ENCODE data around the gene LDHD.
"Not testable (repeated sequence)": the region's sequence is repeated elsewhere in the genome, so short reads cannot be mapped to it uniquely, and the experiment has no call there.

The LDHD gene

DNA sequence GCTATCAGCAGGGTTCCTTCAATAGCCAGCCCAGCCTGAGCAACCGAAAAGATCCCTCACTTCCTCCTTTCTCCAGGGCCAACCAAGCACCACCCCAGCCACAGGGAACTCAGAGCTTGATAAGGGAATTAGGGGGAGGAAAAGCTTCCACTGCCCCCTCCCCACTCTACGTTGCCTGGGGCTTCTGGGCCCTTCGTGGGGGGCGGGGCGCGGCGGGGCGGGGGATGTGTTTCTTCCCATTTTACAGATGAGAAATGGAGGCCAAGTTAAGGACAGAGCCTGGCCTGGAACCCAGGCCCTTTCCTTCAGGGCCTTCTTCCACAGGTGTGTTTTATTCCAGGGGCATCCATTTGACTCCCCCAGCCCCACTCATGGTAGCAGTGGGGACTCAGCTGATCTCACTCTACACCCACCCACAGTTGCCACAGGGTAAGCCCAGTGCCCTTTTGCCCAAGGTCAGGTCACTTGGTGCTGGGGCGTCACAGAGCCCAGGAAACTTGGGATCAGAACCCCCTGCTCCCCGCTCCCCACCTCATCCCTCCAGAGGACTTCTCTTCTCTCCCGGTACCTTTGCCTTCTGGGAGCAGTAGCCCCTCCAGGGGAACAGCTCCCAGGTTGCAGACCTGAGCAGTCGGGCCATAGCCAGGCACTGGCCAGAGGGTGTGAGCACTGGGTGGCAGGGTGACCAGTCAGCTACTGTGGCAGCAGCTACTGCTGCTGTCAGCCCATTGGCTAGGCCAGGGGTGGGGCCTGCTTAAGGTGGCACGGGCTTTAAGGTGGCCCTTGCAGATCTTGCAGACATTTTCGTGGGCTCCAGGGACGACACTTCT is at the start of gene LDHD:
Gene LDHD, minus strand, starts transcription at position 700 of the 830 bp plus-strand sequence. Its CDS starts 60 bp downstream, at position 640.
- DNase-seq: no peak

GRCh38 chr16:75160386-75160785 is 43.8 kb upstream of the LDHD start:
- DNase-seq: no peak

DNA sequence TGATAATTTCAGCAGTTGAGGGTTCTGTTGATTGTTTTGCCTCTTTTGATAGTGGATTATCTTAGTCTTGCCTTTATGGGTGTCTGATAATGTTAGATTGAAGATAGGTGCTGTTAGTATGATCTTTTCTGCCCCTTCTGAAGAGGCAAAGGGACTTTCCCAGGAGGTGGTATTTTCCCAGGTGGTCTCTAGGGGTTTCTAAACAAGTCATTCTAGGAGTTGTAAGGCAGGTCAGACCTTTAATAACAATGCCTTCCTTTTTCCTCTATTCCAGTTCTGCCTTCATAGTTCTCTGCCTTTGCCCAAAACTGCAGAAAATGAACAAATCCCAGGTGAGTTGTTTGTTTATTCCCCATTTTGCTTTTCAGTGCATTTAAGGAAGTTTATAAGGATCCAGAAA is 36.1 kb upstream of the LDHD start:
- DNase-seq: no peak

- DNase-seq: no peak
Observed at GRCh38 chr16:75151798-75152197, 35.2 kb upstream of the LDHD start.

DNA sequence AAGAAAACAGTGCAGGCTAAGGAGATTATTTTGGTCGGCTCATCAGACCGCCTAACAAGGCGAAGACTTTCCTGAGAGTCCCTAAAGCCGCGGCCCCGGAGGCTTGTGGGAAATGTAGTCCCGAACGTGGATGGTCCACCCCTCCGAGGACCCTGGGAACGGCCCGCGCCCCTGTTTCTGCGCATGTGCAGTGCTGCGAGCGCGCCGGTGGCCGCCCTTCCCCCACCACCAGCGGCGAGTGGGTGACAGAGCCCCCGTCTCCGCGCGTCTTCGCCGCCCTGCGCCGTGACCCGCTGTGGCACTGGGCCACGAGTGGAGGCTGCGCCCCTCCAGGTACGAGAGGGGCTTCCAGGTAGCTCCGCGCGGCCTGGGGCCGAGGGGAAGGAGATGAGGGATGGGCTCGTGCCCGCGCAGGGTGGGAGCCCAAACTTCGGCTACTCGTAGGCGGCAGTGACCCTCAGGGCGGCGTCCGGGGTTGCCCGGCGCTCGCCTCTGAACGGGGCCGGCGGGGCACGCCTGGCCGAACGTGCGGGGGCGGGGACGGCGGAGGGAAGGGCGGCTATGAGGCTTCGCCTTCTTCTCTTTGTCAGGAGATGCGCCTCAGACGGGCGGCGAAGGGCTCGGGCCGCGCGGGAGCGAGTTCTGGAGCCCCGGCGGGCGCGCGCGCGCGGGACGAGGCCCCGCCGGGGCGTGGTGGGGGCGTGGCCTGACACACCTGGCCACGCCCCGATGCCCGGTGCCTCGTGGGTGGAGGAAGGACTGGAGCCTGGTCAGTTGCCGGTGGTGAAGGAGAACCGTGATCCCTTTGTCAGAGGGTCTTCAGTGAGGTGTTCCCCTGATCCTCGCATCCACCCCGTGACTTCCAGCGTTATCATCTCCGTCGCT is 32.0 kb upstream of the LDHD start, which contains the start of gene ZFP1:
Gene ZFP1, plus strand, starts transcription at position 214 of the 885 bp plus-strand sequence. CDS start 4,428 bp downstream, outside the sequence.
- peak; percentile 57 for DNase-seq

GRCh38 chr16:75147968-75148310 is 31.4 kb upstream of the LDHD start:
- no peak for DNase-seq

DNA sequence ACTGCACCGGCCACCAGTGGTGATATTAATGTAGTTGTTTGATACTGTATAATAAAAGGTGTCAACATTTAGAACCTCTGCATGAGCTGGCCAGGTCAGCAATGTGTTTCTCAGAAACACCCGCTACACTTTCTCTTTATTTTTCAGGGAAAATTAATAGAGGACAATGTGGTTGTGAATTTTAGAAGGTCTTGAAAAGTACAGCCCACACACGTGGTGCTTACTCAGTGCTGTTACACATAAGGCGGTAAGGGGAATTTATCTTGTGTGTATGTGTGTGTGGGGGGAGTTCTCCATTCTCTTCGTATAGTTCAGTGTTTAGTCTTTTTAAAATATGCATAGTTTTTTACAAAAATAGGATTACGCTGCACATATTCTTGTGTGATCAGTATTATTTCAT is 27.4 kb upstream of the LDHD start:
- no peak for DNase-seq

DNA sequence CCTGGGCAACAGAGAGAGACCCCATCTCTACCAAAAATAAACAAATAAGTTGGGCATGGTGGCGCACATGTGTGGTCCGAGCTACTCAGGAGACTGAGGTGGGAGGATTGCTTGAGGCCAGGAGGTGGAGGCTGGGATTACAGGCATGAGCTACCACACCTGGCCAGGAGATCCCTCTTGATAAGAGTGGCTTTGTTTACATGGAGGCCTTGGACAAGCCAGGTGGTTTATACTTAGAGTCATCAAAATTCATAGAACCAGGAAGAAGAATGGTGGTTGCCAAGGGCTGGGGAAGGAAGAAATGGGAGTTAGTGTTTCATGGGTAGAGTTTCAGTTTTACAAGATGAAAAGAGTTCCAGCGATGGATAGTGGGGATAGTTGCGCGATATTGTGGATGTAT is 22.9 kb upstream of the LDHD start:
- DNase-seq: no peak

GRCh38 chr16:75138636-75139035 is 22.1 kb upstream of the LDHD start:
- no peak for DNase-seq

GRCh38 chr16:75138233-75138632 is 21.7 kb upstream of the LDHD start:
- DNase-seq: no peak

DNA sequence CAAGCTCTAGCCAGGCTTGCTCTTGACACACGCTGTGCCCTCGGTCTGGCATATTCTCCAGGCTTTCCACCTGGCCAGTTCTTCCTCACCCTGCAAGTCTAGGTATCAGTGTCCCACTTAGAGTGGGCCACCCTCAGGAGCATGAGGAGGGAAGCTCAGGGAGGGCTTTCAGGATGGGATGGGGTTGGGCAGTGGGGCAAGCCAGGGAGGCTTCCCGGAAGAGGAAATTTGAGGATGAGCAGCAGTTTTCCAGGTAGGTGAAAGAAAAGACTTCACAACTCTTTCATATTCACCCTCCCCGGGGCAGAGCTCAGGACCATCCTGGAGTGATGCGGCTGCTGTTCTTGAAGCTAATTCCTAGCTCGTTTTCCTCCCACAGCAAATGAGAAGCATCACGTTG is 14.5 kb upstream of the LDHD start:
- no peak for DNase-seq

DNA sequence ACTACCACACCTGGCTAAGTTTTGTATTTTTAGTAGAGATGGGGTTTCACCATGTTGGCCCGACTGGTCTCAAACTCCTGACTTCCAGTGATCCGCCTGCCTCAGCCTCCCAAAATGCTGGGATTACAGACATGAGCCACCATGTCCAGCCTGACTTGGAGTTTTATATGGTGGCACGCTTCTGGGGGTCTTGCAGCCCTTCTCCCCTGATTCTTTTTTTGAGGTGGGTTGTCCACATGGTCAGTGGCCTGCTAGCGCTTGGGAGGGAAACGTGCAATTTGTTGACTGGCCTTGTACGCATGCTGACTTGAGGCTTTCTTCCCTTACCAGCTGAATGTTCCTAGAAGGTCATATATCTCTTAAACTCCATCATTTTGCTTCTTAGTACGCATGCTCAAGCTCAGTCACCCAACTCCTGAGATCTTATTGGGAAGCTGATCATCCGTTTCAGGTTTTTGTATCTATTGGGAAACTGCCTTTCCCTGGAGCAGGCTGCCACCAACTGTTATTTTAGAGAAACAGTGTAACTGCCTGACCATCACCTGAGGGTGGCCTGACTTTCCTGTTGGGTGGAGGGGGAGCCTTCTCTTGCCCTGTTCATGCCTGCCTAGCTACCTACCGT is 13.7 kb upstream of the LDHD start:
- no peak for DNase-seq

- not testable (repeated sequence) for DNase-seq
Observed at GRCh38 chr16:75129421-75130149, 13.0 kb upstream of the LDHD start.

- DNase-seq: no peak
Observed at GRCh38 chr16:75127713-75128415, 11.3 kb upstream of the LDHD start.

DNA sequence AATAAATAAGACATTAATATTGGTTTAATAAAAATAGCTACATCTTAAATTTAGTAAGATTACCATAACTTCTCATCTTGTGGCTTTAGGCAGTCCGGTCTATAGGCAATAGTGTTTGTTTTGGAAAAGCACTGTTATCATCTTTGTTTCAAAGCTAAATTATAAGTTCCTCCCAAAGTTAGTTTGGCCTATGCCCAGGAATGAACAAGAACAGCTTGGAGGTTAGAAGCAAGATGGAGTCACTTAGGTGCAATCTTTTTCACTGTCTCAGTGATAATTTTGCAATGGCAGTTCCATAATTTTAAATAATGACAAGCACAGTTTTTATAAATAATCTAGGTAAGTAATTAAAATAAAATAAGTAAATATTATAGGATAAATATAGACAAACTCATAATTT is 6.0 kb upstream of the LDHD start:
- DNase-seq: no peak

DNA sequence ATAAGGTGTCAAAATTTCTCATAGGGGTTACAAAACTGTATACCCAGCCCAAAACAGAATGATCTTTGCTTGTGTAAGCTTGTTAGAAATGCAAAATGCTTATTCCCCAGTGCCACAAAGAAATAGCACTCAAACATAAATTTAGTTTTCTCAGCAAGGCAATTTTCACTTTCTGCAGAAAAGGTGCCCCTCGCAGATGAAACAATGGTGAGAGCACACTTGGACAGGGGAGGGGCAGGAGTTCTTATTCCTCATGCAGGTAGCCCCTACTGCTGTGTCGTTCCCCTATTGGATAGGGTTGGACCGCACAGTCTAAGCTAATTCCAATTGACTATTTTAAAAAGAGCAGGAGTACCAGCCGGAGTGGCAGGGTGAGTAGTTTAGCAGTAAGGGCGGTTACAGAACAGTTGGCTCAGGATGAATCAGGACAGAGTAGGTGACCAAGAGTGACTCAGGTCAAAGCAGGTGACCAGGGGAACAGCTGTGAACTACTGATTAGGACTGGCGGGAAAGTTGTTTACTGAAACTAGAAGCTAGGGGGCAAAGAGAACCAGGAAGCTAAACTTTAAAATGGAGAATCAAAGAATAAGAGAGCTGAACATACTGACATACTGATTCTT is 5.5 kb upstream of the LDHD start:
- DNase-seq: no peak

- DNase-seq: no peak
Observed at GRCh38 chr16:75120253-75120652, 3.7 kb upstream of the LDHD start.

DNA sequence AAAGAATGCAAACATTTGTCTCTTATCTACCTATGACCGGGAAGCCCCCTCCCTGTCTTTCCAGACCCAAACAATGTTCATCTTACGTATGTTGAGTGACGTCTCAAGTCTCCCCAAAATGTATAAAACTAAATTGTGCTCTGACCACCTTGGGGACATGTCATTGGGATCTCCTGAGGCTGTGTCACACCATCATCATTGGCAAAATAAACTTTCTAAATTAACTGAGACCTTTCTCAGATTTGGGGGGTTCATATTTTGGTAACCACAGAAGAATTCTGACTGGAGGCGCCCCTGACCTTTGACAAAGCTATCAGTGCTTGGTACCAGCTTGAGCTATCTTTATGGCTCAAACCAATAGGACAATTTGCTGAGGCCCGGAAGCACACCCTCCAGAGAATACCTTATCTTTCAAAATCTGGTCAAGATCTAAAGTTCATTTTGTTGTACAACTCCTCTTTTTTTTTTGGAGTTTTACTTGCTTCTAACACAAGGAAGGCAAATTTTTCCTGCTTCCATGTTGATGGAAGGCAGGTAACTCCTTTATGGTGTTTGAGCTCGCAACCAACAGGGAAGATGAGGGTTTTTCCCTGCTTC is 2.5 kb upstream of the LDHD start:
- no peak for DNase-seq

DNA sequence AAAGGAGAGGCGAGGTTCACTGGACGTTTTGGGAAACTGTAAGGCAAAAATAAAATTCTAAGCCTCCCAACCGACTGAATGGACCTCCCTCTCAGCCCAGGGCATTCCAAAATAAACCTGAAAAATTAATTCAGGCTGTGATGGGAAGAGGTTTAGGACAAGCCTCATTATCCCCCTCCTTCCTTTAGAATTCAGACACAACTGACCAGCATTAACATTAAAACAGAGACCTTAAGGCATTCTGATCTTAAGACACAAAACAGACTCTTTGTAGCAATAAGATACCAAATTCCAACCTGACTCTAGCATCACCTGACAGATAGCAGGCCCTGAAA is 298 bp upstream of the LDHD start:
- DNase-seq: no peak

DNA sequence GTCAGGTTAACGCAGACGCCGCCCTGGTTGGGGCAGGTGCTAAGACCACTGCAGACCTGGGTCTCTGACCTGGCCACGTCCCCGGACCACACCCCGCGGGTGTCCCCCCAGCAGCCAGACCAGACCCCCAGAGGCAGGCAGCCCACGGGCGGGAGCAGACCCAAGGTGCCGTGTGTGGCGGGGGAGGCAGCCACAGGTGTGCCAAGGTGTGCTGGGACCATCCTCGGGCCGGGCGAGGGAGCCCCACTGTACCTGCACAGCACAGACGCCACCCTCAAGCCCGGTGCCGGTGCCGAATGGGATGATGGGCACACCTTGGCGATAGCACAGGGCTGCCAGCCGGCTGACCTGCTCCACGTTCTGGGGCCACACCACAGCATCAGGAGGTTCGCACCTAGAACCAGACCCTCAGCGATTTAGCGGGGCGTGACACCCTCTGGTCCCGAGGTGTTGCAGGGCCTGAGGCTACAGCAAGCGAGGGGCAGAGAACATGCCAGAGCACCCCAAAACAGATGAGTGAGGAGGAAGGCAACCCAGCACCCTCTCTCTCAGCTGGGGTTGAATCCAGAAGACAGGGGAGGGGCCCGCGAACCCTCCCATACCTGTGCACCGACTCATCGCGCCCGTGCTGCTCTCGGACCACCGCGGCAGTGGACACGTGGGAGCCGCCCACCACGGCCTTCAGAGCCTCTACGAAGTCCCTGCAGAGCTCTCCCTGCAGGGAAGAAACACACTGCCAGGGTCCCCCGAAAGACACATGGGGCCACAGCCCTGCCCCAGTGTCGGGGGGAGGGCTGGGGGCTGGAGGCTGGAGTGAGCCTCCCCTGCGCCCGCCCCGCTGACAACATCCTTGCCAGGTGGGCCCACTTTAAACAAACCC is 1.4 kb downstream of the LDHD start:
- no peak for DNase-seq

All from NCI-H748 treated with DMSO at 0.1 percent for 48 hours (cell line).